Thyroid gland (tissue), 4 donors: ENCODE measurements around the gene CCNT2. TPM values are rescaled to one million over a fixed set of nuclear protein-coding genes. Genes with fewer than 3 reads are reported as not detected.
"Not testable (repeated sequence)": the region's sequence is repeated elsewhere in the genome, so short reads cannot be mapped to it uniquely, and the experiment has no call there.

Experiments used
- DNase-seq, 2 donors: peaks; one replicate each; pipeline ENCODE4 v3.0.0-alpha.2; 2019
- H3K27ac ChIP-seq, 3 donors: fragments of 200-600 bp; sonication (generic); 1 replicate in 2 of 3; 2 replicates in 1 of 3; pipeline ENCODE4 v1.5.1; 2016 to 2019; ENCODE audit warnings: mild to moderate bottlenecking in 1 of 3, moderate library complexity in 1 of 3
- H3K27me3 ChIP-seq: fragments of 200-600 bp; sonication (generic); one replicate; pipeline ENCODE4 v1.5.1; 2019
- H3K36me3 ChIP-seq, 2 donors: fragments of 200-600 bp; sonication (generic); one replicate each; pipeline ENCODE4 v1.5.1; 2016 to 2019
- H3K4me1 ChIP-seq, 2 donors: fragments of 200-600 bp; sonication (generic); one replicate each; pipeline ENCODE4 v1.5.1; 2017 to 2019
- H3K4me3 ChIP-seq, 3 donors: fragments of 200-600 bp; sonication (generic); replicated peaks in 1 of 3; 1 replicate in 2 of 3; 2 replicates in 1 of 3; pipeline ENCODE4 v1.5.1; 2016; ENCODE audit warnings: mild to moderate bottlenecking in 1 of 3
- H3K9me3 ChIP-seq: fragments of 200-600 bp; sonication (generic); one replicate; pipeline ENCODE4 v1.5.1; 2017
- POLR2A ChIP-seq, 2 donors: fragments of 450-650 bp; IDR thresholded peaks; one replicate each; pipeline ENCODE4 v1.6.1; 2017; ENCODE audit warnings: antibody characterized with exemption in 2 of 2, mild to moderate bottlenecking in 2 of 2, moderate library complexity in 1 of 2
- WGBS, 2 donors: methylation state at CpG; one replicate each; pipeline ENCODE4 v1.1.5; 2017; 5-methylcytosine and 5-hydroxymethylcytosine counted together
- intact Hi-C: fragments of 100-400 bp; cut with DNase I; formaldehyde crosslinking; loops from one replicate; pipeline ENCODE4 v1.15.1; 2023
- total RNA-seq, 4 donors: library from RNA; depleted of rRNA; stranded (reverse); fragments of >200 nt; gene quantifications; one replicate each; pipeline ENCODE4 v1.2.3, GENCODE V29; 2016
- TF ChIP-seq, protein P1 (sequence below), 6 experiments: fragments of 200-600 bp in 3 of 6; fragments of 450-650 bp in 3 of 6; sonication (generic) in 3 of 6; IDR thresholded peaks; one replicate each; pipeline ENCODE4 v1.5.1; 2016 to 2019; ENCODE audit warnings: antibody characterized with exemption in 6 of 6, mild to moderate bottlenecking in 2 of 6, inconsistent platforms in 1 of 6, moderate library complexity in 1 of 6

The CCNT2 gene
- total RNA-seq, 4 donors from 2014 or later: 40.1 to 81.8 (median 45.1) TPM

- Histone ChIP-seq H3K4me1 (no peaks in the 10 kb centered on the region), H3K27me3 (no peaks in the 10 kb centered on the region), H3K9me3 (no peaks in the 10 kb centered on the region), H3K36me3 (no peaks in the 10 kb centered on the region), H3K27ac (no peak overlapping the region), H3K4me3 (no peak overlapping the region)
- TF ChIP-seq POLR2A (IDR thresholded peaks at IDR 0.05): no peak
- TF ChIP-seq, protein P1, sequence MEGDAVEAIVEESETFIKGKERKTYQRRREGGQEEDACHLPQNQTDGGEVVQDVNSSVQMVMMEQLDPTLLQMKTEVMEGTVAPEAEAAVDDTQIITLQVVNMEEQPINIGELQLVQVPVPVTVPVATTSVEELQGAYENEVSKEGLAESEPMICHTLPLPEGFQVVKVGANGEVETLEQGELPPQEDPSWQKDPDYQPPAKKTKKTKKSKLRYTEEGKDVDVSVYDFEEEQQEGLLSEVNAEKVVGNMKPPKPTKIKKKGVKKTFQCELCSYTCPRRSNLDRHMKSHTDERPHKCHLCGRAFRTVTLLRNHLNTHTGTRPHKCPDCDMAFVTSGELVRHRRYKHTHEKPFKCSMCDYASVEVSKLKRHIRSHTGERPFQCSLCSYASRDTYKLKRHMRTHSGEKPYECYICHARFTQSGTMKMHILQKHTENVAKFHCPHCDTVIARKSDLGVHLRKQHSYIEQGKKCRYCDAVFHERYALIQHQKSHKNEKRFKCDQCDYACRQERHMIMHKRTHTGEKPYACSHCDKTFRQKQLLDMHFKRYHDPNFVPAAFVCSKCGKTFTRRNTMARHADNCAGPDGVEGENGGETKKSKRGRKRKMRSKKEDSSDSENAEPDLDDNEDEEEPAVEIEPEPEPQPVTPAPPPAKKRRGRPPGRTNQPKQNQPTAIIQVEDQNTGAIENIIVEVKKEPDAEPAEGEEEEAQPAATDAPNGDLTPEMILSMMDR (IDR thresholded peaks at IDR 0.05): no peak
- intact Hi-C loops: no loop called here
- WGBS, 2 donors: 86% methylated on average over 2 of the region's 2 CpGs
- no peak for DNase-seq
These were observed 54.9 kb downstream of the CCNT2 start for GRCh38 chr2:134973241-134974138.

DNA sequence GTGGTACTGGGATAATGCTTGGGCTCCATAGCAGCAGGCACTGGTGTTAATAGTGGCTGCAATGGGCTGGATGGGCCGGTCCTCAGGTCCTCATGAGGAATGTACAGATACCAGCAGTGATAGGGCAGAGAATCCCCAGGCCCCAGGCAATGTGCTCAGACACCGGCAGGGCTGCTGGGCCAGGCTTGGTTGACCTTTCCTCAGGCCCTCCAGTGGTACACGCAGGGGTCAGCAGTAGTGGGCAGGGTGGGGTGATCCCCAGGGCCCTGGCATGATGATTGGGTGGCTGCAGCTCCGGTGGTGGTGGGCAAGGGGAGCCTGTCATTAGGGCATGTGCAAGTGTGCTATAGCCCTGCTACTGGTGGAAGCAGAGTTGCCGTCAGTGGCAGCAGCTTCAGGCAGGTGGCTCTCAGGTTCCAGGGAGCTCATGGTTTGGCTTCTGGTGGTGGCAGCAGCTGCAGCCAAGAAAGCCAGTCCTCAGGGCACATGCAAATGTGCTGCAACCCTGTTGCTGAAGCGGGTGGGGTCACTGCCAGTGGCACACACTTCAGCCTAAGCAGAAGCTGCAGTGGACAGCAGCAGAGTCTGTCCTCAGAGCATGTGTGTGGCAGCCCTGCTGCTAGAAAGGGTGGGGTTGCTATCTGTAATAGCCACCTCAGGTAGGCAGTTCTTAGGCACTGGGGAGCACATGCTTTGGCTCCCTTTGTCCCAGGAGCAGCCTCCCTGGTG is 56.8 kb downstream of the CCNT2 start:
- no peaks in the 10 kb centered on the region for H3K4me1 ChIP-seq
- no peak overlapping the region for H3K27ac ChIP-seq
- WGBS, 2 donors: 83 to 89% methylated on average over 6 of the region's 6 CpGs
- no peak for TF ChIP-seq POLR2A (IDR thresholded peaks at IDR 0.05)
- TF ChIP-seq, protein P1 (IDR thresholded peaks at IDR 0.05): no peak
- H3K4me3 ChIP-seq: no peak overlapping the region
- intact Hi-C loops: no loop called here
- no peak for DNase-seq
- H3K9me3 ChIP-seq: no peaks in the 10 kb centered on the region
- H3K36me3 ChIP-seq: no peaks in the 10 kb centered on the region
- H3K27me3 ChIP-seq: no peaks in the 10 kb centered on the region

- Histone ChIP-seq H3K9me3 (no peaks in the 10 kb centered on the region), H3K27me3 (no peaks in the 10 kb centered on the region), H3K36me3 (no peaks in the 10 kb centered on the region), H3K4me3 (no peak overlapping the region), H3K27ac (no peak overlapping the region), H3K4me1 (no peaks in the 10 kb centered on the region)
- TF ChIP-seq POLR2A (IDR thresholded peaks at IDR 0.05): no peak
- TF ChIP-seq, protein P1 (IDR thresholded peaks at IDR 0.05): no peak
- intact Hi-C loops: no loop called here
- no peak for DNase-seq
- 74 to 84% methylated on average over 2 to 3 of the region's 3 CpGs for WGBS, 2 donors
These were observed 57.6 kb downstream of the CCNT2 start for GRCh38 chr2:134976074-134976702.

DNA sequence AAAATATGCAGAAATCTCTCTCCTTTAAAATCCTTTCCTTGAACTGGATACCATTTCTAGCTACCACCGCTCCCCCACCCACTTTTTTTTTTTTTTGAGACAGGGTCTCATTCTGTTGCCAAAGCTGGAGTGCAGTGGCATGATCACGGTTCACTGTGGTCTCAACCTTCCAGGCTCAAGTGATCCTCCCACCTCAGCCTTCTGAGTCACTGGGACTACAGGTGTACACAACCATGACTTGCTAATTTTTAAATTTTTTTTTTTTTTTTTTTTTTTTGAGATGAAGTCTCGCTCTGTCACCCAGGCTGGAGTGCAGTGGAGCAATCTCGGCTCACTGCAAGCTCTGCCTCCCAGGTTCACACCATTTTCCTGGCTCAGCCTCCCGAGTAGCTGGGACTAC is 58.5 kb downstream of the CCNT2 start:
- H3K27ac ChIP-seq, H3K4me1 ChIP-seq, H3K27me3 ChIP-seq, H3K4me3 ChIP-seq, H3K9me3 ChIP-seq, intact Hi-C loops, H3K36me3 ChIP-seq, DNase-seq: not testable (repeated sequence)
- WGBS, 2 donors: 82 to 91% methylated on average over 5 of the region's 5 CpGs

- Histone ChIP-seq H3K9me3 (no peaks in the 10 kb centered on the region), H3K4me3 (no peak overlapping the region), H3K27ac (no peak overlapping the region), H3K4me1 (no peaks in the 10 kb centered on the region), H3K27me3 (no peaks in the 10 kb centered on the region), H3K36me3 (no peaks in the 10 kb centered on the region)
- TF ChIP-seq, protein P1 (IDR thresholded peaks at IDR 0.05): no peak
- TF ChIP-seq POLR2A (IDR thresholded peaks at IDR 0.05): no peak
- DNase-seq: no peak
- intact Hi-C loops: no loop called here
- WGBS, 2 donors: 80 to 84% methylated on average over 4 of the region's 4 CpGs
These were observed 60.6 kb downstream of the CCNT2 start for GRCh38 chr2:134979221-134979620.
